Endodermal cell (in vitro differentiated cells): ENCODE measurements around the gene FOXK2. TPM values are rescaled to one million over a fixed set of nuclear protein-coding genes. Genes with fewer than 3 reads are reported as not detected.
"Not testable (repeated sequence)": the region's sequence is repeated elsewhere in the genome, so short reads cannot be mapped to it uniquely, and the experiment has no call there.

Experiments used
- DNase-seq: peaks from one replicate; pipeline ENCODE4 v3.0.0-alpha.2; 2017
- H3K27ac ChIP-seq: 2 replicates; pipeline ENCODE4 v1.5.1; 2013; ENCODE audit warnings: mild to moderate bottlenecking, low read depth, low read length, moderate library complexity
- H3K27me3 ChIP-seq: 2 replicates; pipeline ENCODE4 v1.6.1; 2013; ENCODE audit warnings: mild to moderate bottlenecking, low read length, moderate library complexity; ENCODE audit not compliant: insufficient read depth, control insufficient read depth, poor library complexity, severe bottlenecking
- H3K36me3 ChIP-seq: 2 replicates; pipeline ENCODE4 v1.7.0; 2013; ENCODE audit warnings: mild to moderate bottlenecking, low read length, moderate library complexity; ENCODE audit not compliant: control insufficient read depth, insufficient read depth
- H3K4me1 ChIP-seq: one replicate; pipeline ENCODE4 v1.7.0; 2013; ENCODE audit warnings: low read length; ENCODE audit not compliant: control insufficient read depth, insufficient read depth
- H3K4me3 ChIP-seq: 2 replicates; pipeline ENCODE4 v1.5.1; 2013; ENCODE audit warnings: mild to moderate bottlenecking, low read length, moderate library complexity
- H3K9ac ChIP-seq: 2 replicates; pipeline ENCODE4 v1.6.1; 2013; ENCODE audit warnings: mild to moderate bottlenecking, low read length, moderate library complexity; ENCODE audit not compliant: poor library complexity, severe bottlenecking; ENCODE audit errors: extremely low read depth
- H3K9me3 ChIP-seq: 2 replicates; pipeline ENCODE4 v1.6.1; 2013; ENCODE audit warnings: mild to moderate bottlenecking, low read length, moderate library complexity; ENCODE audit not compliant: control insufficient read depth
- H3K27ac Mint-ChIP-seq: 2 replicates; pipeline ENCODE4 v1.8.0; 2020; ENCODE audit warnings: mixed read lengths
- H3K27me3 Mint-ChIP-seq: 2 replicates; pipeline ENCODE4 v1.8.0; 2021; ENCODE audit warnings: mild to moderate bottlenecking, mixed read lengths; ENCODE audit not compliant: insufficient read depth
- H3K36me3 Mint-ChIP-seq: 2 replicates; pipeline ENCODE4 v1.8.0; 2020; ENCODE audit warnings: low read depth, mixed read lengths
- H3K4me1 Mint-ChIP-seq: 2 replicates; pipeline ENCODE4 v1.8.0; 2020; ENCODE audit warnings: mixed read lengths
- H3K4me3 Mint-ChIP-seq: 2 replicates; pipeline ENCODE4 v1.8.0; 2020; ENCODE audit warnings: mild to moderate bottlenecking, moderate library complexity, mixed read lengths
- H3K9me3 Mint-ChIP-seq: 2 replicates; pipeline ENCODE4 v1.8.0; 2020; ENCODE audit warnings: mild to moderate bottlenecking, mixed read lengths
- WGBS, 2 experiments: methylation state at CpG; one replicate each; pipeline versions ENCODE4 v1.1.5 to v1.1.7; 2013; ENCODE audit warnings: missing lambda C conversion rate in 2 of 2, mixed read lengths in 1 of 2; ENCODE audit not compliant: insufficient coverage in 1 of 2, insufficient read length in 1 of 2; 5-methylcytosine and 5-hydroxymethylcytosine counted together
- total RNA-seq, 2 donors: library from RNA; stranded (reverse); fragmentation: NEBNext Ultra II Directional in 1 of 2; extraction: Animal tissue kit (Norgen Biotek cat#: 25700) in 1 of 2; gene quantifications; 2 replicates in 1 of 2; 3 replicates in 1 of 2; pipeline ENCODE4 v1.2.1, GENCODE V29; 2021
- TF ChIP-seq, protein P1 (sequence below): fragments of 200-600 bp; sonication (generic); conservative IDR thresholded peaks from 2 replicates; pipeline ENCODE4 v1.5.0; 2021; ENCODE audit warnings: antibody characterized with exemption, mild to moderate bottlenecking

Gene FOXK2
- total RNA-seq, 2 donors from 2014 or later: 67.2 to 68.1 TPM

DNA sequence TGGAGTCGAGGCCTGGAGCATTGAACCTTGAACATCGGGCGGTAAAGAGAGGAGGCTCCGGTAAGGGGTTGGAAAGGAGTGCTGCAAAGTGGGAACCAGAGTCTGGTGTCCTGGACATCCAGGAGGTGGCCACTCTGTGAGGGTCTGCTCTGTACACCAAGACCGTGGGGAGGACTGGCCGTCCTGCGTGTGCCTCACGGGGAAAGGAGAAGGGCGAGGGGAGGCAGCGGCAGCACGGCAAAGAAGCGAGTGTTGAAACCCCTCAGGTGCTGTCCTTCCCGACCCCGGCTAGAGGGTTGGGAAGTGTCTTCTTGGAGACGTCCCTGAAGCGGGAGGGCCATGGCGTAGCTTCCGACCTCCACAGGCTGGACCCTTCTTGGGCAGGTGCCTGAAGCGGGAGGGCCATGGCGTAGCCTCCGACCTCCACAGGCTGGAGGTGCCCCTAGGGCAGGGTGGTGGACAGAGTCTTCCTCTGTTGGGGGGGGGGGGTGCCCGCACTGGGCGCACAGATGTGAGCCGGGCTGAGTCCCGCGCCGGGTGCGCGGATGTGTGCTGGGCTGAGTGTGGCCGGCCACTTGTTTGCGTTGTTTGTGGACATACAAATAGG lies 42.0 kb downstream of the FOXK2 start:
- Histone ChIP-seq H3K9me3 (no peaks in the 10 kb centered on the region), H3K9ac (no peak overlapping the region), H3K27me3 (no peaks in the 10 kb centered on the region), H3K4me3 (no peak overlapping the region), H3K36me3 (peaks cover 30% of the 10 kb centered on the region), H3K27ac (peak overlapping the region; percentile 44), H3K4me1 (peaks cover 3% of the 10 kb centered on the region)
- Mint-ChIP-seq H3K4me1 (peaks cover 8% of the 10 kb centered on the region), H3K27me3 (no peaks in the 10 kb centered on the region), H3K9me3 (no peaks in the 10 kb centered on the region), H3K27ac (peak overlapping the region; percentile 69), H3K4me3 (no peak overlapping the region), H3K36me3 (peaks cover 14% of the 10 kb centered on the region)
- DNase-seq: peak; percentile 53
- TF ChIP-seq, protein P1, sequence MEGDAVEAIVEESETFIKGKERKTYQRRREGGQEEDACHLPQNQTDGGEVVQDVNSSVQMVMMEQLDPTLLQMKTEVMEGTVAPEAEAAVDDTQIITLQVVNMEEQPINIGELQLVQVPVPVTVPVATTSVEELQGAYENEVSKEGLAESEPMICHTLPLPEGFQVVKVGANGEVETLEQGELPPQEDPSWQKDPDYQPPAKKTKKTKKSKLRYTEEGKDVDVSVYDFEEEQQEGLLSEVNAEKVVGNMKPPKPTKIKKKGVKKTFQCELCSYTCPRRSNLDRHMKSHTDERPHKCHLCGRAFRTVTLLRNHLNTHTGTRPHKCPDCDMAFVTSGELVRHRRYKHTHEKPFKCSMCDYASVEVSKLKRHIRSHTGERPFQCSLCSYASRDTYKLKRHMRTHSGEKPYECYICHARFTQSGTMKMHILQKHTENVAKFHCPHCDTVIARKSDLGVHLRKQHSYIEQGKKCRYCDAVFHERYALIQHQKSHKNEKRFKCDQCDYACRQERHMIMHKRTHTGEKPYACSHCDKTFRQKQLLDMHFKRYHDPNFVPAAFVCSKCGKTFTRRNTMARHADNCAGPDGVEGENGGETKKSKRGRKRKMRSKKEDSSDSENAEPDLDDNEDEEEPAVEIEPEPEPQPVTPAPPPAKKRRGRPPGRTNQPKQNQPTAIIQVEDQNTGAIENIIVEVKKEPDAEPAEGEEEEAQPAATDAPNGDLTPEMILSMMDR: no peak
- 91 to 92% methylated on average over 18 to 29 of the region's 31 CpGs for WGBS, 2 experiments

GRCh38 chr17:82562718-82563220 lies 43.2 kb downstream of the FOXK2 start:
- not testable (repeated sequence) for H3K9ac ChIP-seq, H3K4me1 Mint-ChIP-seq, H3K27ac ChIP-seq, H3K4me1 ChIP-seq, H3K4me3 ChIP-seq, H3K9me3 Mint-ChIP-seq, H3K27me3 Mint-ChIP-seq, H3K4me3 Mint-ChIP-seq, H3K9me3 ChIP-seq, DNase-seq, H3K27ac Mint-ChIP-seq, H3K27me3 ChIP-seq
- peaks cover 40% of the 10 kb centered on the region for H3K36me3 ChIP-seq
- 91 to 100% methylated on average over 4 to 7 of the region's 7 CpGs for WGBS, 2 experiments
- H3K36me3 Mint-ChIP-seq: peaks cover 20% of the 10 kb centered on the region

DNA sequence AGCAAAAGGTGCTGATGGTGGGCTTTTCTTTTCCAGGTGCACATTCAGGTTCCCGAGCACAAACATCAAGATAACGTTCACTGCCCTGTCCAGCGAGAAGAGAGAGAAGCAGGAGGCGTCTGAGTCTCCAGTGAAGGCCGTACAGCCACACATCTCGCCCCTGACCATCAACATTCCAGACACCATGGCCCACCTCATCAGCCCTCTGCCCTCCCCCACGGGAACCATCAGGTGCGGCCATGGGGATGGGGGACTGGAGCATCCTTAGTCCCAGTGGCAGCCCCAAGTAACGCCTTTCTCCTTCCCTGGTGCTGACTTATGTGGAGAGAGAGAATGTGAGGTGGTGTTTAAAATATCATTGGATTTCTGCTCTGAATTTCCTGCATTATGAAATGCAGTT lies 43.8 kb downstream of the FOXK2 start:
- Mint-ChIP-seq H3K4me1 (peaks cover 10% of the 10 kb centered on the region), H3K4me3 (no peak overlapping the region), H3K36me3 (peaks cover 22% of the 10 kb centered on the region), H3K27me3 (no peaks in the 10 kb centered on the region), H3K27ac (no peak overlapping the region), H3K9me3 (no peaks in the 10 kb centered on the region)
- Histone ChIP-seq H3K4me3 (no peak overlapping the region), H3K4me1 (peaks cover 3% of the 10 kb centered on the region), H3K27ac (no peak overlapping the region), H3K9me3 (no peaks in the 10 kb centered on the region), H3K27me3 (no peaks in the 10 kb centered on the region), H3K36me3 (peaks cover 43% of the 10 kb centered on the region), H3K9ac (no peak overlapping the region)
- no peak for DNase-seq
- 89 to 96% methylated on average over 5 to 9 of the region's 9 CpGs for WGBS, 2 experiments
- TF ChIP-seq, protein P1: no peak

- H3K4me1 ChIP-seq, H3K27ac ChIP-seq, H3K27me3 ChIP-seq, H3K4me3 ChIP-seq, H3K9ac ChIP-seq, H3K27ac Mint-ChIP-seq, H3K27me3 Mint-ChIP-seq, H3K9me3 Mint-ChIP-seq, H3K9me3 ChIP-seq, DNase-seq, H3K4me3 Mint-ChIP-seq: not testable (repeated sequence)
- H3K4me1 Mint-ChIP-seq: peaks cover 13% of the 10 kb centered on the region
- peaks cover 26% of the 10 kb centered on the region for H3K36me3 Mint-ChIP-seq
- WGBS, 2 experiments: 80 to 95% methylated on average over 3 to 4 of the region's 4 CpGs
- H3K36me3 ChIP-seq: peaks cover 47% of the 10 kb centered on the region
Observed at GRCh38 chr17:82563745-82564144, 44.2 kb downstream of the FOXK2 start.
